Measurements from ENCODE around the gene MEIKIN. TPM values are rescaled to one million over a fixed set of nuclear protein-coding genes. Genes with fewer than 3 reads are reported as not detected.

MEIKIN gene
- total and polyA plus RNA-seq, 2 experiments from 2014 or later, result not detected

DNA sequence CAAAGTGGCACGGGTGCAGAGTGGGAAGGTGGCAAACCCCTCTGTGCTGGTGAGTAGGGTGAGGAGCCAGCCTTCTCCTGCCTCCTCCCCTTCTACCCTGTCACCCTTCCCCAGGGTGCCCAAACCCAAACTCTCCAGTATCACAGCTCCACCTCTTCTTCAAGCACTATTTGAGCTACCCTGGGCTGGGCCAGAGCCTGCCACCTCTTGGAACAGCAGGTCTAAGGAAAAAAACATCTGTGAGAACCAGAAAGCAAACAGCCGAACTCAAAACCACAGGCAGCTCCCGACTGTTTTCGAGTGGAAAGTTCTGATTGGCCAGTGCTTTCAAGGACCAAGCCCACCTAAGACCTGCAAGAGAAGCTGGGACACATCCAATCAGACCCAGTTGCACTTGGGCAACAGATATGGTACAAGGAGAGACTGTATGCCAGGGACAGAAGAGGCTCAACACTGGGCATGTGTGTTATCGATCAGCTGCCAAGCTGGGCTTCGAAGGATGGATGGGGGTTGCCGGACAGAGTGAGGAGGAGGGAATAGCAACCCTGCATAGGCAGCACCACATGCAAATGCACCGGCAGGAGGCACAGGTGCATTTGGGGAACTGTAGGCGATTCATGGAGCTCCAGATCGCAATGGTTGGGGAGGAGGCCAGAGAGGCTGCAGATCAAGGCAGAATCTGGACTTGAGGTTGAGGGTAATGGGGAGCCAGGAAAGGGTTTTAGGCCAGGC lies 46.3 kb upstream of the MEIKIN start:
- Histone ChIP-seq H3K79me2 (replicated peaks; ENCODE audit: insufficient read depth) (no peaks in the 10 kb centered on the region), H3K4me2 (no peak overlapping the region), H3K9me2 (ENCODE audit: insufficient read depth) (no peaks in the 10 kb centered on the region), H3K4me3 (no peak overlapping the region), H3K27me3 (ENCODE audit: insufficient read depth) (no peaks in the 10 kb centered on the region), H4K20me1 (replicated peaks; ENCODE audit: insufficient read depth) (no peaks in the 10 kb centered on the region), H3F3A (replicated peaks; ENCODE audit: low read depth) (no peaks in the 10 kb centered on the region), H3K4me1 (ENCODE audit: insufficient read depth) (peaks cover 6% of the 10 kb centered on the region; the same call in 1 of the 2 replicates), H2AFZ (no peak overlapping the region), H3K36me3 (ENCODE audit: insufficient read depth) (no peaks in the 10 kb centered on the region), H3K27ac (ENCODE audit: low read depth) (no peak overlapping the region)
- Mint-ChIP-seq H3K4me1 (peaks cover 18% of the 10 kb centered on the region), H3K27me3 (ENCODE audit: insufficient read depth, low read depth, poor library complexity) (peaks cover 3% of the 10 kb centered on the region), H3K27ac (peak overlapping the region; percentile 65; the same call in 1 of the 2 replicates), H3K4me3 (no peak overlapping the region), H3K9me3 (no peaks in the 10 kb centered on the region), H3K36me3 (ENCODE audit: low read depth) (no peaks in the 10 kb centered on the region)
- DNase-seq (ENCODE audit: low spot score) (peak; percentile 11), ATAC-seq (peak; percentile 56)
- TF ChIP-seq, protein P1, sequence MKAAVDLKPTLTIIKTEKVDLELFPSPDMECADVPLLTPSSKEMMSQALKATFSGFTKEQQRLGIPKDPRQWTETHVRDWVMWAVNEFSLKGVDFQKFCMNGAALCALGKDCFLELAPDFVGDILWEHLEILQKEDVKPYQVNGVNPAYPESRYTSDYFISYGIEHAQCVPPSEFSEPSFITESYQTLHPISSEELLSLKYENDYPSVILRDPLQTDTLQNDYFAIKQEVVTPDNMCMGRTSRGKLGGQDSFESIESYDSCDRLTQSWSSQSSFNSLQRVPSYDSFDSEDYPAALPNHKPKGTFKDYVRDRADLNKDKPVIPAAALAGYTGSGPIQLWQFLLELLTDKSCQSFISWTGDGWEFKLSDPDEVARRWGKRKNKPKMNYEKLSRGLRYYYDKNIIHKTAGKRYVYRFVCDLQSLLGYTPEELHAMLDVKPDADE (IDR thresholded peaks at IDR 0.05), result no peak
- TF ChIP-seq NANOG (IDR thresholded peaks at IDR 0.05; ENCODE audit: borderline replicate concordance), result no peak
- TF ChIP-seq ZNF114 (CRISPR knock-in tag; IDR thresholded peaks at IDR 0.05), result no peak
- TF ChIP-seq STAT1 (IDR thresholded peaks at IDR 0.05; ENCODE audit: unreplicated experiment), result no peak
- no peak for TF ChIP-seq EZH2phosphoT487 (IDR thresholded peaks at IDR 0.05; ENCODE audit: unreplicated experiment)
- TF ChIP-seq, protein P2, sequence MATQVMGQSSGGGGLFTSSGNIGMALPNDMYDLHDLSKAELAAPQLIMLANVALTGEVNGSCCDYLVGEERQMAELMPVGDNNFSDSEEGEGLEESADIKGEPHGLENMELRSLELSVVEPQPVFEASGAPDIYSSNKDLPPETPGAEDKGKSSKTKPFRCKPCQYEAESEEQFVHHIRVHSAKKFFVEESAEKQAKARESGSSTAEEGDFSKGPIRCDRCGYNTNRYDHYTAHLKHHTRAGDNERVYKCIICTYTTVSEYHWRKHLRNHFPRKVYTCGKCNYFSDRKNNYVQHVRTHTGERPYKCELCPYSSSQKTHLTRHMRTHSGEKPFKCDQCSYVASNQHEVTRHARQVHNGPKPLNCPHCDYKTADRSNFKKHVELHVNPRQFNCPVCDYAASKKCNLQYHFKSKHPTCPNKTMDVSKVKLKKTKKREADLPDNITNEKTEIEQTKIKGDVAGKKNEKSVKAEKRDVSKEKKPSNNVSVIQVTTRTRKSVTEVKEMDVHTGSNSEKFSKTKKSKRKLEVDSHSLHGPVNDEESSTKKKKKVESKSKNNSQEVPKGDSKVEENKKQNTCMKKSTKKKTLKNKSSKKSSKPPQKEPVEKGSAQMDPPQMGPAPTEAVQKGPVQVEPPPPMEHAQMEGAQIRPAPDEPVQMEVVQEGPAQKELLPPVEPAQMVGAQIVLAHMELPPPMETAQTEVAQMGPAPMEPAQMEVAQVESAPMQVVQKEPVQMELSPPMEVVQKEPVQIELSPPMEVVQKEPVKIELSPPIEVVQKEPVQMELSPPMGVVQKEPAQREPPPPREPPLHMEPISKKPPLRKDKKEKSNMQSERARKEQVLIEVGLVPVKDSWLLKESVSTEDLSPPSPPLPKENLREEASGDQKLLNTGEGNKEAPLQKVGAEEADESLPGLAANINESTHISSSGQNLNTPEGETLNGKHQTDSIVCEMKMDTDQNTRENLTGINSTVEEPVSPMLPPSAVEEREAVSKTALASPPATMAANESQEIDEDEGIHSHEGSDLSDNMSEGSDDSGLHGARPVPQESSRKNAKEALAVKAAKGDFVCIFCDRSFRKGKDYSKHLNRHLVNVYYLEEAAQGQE (IDR thresholded peaks at IDR 0.05; ENCODE audit: unreplicated experiment), result no peak
- TF ChIP-seq JUNB (IDR thresholded peaks at IDR 0.05; ENCODE audit: unreplicated experiment), result no peak
- no peak for TF ChIP-seq ZNF331 (CRISPR knock-in tag; IDR thresholded peaks at IDR 0.05; ENCODE audit: low read depth)
- TF ChIP-seq, protein P3, sequence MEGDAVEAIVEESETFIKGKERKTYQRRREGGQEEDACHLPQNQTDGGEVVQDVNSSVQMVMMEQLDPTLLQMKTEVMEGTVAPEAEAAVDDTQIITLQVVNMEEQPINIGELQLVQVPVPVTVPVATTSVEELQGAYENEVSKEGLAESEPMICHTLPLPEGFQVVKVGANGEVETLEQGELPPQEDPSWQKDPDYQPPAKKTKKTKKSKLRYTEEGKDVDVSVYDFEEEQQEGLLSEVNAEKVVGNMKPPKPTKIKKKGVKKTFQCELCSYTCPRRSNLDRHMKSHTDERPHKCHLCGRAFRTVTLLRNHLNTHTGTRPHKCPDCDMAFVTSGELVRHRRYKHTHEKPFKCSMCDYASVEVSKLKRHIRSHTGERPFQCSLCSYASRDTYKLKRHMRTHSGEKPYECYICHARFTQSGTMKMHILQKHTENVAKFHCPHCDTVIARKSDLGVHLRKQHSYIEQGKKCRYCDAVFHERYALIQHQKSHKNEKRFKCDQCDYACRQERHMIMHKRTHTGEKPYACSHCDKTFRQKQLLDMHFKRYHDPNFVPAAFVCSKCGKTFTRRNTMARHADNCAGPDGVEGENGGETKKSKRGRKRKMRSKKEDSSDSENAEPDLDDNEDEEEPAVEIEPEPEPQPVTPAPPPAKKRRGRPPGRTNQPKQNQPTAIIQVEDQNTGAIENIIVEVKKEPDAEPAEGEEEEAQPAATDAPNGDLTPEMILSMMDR (conservative IDR thresholded peaks at IDR 0.05; ENCODE audit: low read depth in 2 of 2), result no peak
- TF ChIP-seq, protein P4, sequence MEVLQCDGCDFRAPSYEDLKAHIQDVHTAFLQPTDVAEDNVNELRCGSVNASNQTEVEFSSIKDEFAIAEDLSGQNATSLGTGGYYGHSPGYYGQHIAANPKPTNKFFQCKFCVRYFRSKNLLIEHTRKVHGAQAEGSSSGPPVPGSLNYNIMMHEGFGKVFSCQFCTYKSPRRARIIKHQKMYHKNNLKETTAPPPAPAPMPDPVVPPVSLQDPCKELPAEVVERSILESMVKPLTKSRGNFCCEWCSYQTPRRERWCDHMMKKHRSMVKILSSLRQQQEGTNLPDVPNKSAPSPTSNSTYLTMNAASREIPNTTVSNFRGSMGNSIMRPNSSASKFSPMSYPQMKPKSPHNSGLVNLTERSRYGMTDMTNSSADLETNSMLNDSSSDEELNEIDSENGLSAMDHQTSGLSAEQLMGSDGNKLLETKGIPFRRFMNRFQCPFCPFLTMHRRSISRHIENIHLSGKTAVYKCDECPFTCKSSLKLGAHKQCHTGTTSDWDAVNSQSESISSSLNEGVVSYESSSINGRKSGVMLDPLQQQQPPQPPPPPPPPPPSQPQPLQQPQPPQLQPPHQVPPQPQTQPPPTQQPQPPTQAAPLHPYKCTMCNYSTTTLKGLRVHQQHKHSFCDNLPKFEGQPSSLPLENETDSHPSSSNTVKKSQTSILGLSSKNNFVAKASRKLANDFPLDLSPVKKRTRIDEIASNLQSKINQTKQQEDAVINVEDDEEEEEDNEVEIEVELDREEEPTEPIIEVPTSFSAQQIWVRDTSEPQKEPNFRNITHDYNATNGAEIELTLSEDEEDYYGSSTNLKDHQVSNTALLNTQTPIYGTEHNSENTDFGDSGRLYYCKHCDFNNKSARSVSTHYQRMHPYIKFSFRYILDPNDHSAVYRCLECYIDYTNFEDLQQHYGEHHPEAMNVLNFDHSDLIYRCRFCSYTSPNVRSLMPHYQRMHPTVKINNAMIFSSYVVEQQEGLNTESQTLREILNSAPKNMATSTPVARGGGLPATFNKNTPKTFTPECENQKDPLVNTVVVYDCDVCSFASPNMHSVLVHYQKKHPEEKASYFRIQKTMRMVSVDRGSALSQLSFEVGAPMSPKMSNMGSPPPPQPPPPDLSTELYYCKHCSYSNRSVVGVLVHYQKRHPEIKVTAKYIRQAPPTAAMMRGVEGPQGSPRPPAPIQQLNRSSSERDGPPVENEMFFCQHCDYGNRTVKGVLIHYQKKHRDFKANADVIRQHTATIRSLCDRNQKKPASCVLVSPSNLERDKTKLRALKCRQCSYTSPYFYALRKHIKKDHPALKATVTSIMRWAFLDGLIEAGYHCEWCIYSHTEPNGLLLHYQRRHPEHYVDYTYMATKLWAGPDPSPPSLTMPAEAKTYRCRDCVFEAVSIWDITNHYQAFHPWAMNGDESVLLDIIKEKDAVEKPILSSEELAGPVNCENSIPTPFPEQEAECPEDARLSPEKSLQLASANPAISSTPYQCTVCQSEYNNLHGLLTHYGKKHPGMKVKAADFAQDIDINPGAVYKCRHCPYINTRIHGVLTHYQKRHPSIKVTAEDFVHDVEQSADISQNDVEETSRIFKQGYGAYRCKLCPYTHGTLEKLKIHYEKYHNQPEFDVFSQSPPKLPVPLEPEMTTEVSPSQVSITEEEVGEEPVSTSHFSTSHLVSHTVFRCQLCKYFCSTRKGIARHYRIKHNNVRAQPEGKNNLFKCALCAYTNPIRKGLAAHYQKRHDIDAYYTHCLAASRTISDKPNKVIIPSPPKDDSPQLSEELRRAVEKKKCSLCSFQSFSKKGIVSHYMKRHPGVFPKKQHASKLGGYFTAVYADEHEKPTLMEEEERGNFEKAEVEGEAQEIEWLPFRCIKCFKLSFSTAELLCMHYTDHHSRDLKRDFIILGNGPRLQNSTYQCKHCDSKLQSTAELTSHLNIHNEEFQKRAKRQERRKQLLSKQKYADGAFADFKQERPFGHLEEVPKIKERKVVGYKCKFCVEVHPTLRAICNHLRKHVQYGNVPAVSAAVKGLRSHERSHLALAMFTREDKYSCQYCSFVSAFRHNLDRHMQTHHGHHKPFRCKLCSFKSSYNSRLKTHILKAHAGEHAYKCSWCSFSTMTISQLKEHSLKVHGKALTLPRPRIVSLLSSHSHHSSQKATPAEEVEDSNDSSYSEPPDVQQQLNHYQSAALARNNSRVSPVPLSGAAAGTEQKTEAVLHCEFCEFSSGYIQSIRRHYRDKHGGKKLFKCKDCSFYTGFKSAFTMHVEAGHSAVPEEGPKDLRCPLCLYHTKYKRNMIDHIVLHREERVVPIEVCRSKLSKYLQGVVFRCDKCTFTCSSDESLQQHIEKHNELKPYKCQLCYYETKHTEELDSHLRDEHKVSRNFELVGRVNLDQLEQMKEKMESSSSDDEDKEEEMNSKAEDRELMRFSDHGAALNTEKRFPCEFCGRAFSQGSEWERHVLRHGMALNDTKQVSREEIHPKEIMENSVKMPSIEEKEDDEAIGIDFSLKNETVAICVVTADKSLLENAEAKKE (CRISPR knock-in tag; IDR thresholded peaks at IDR 0.05), result no peak
- TF ChIP-seq EZH2 (IDR thresholded peaks at IDR 0.05; ENCODE audit: low read depth, unreplicated experiment), result no peak
- no peak for TF ChIP-seq POLR2AphosphoS5 (IDR thresholded peaks at IDR 0.05; ENCODE audit: low read depth)
- TF ChIP-seq CREB1 (CRISPR knock-in tag; IDR thresholded peaks at IDR 0.05; ENCODE audit: low read depth), result no peak
